Esophagus squamous epithelium (tissue), 4 donors: Measurements from ENCODE around the gene SSB.

Experiments used
- CTCF ChIP-seq, 6 experiments: fragments of 450-650 bp in 4 of 6; fragments of 200-600 bp in 2 of 6; sonication (generic) in 2 of 6; IDR thresholded peaks; one replicate each; pipeline ENCODE4 v1.5.1; 2016 to 2019; ENCODE audit warnings: antibody characterized with exemption in 6 of 6, mild to moderate bottlenecking in 4 of 6, moderate library complexity in 4 of 6
- POLR2A ChIP-seq, 4 donors: fragments of 450-650 bp; IDR thresholded peaks; one replicate each; pipeline ENCODE4 v1.6.1; 2017; ENCODE audit warnings: antibody characterized with exemption in 4 of 4, mild to moderate bottlenecking in 4 of 4, moderate library complexity in 3 of 4

GRCh38 chr2:169845016-169845415 lies 46.3 kb downstream of the SSB start:
- TF ChIP-seq CTCF (IDR thresholded peaks at IDR 0.05) = no peak
- TF ChIP-seq POLR2A (IDR thresholded peaks at IDR 0.05) = no peak
